Hippocampal formation (tissue), 2 donors: ENCODE measurements around the gene FSCN2.
"Not testable (repeated sequence)": the region's sequence is repeated elsewhere in the genome, so short reads cannot be mapped to it uniquely, and the experiment has no call there.

Source experiments
- DNase-seq, 2 donors: peaks; one replicate each; lab custom pipeline; 2025; lab: John Stamatoyannopoulos, UW

Gene FSCN2

DNA sequence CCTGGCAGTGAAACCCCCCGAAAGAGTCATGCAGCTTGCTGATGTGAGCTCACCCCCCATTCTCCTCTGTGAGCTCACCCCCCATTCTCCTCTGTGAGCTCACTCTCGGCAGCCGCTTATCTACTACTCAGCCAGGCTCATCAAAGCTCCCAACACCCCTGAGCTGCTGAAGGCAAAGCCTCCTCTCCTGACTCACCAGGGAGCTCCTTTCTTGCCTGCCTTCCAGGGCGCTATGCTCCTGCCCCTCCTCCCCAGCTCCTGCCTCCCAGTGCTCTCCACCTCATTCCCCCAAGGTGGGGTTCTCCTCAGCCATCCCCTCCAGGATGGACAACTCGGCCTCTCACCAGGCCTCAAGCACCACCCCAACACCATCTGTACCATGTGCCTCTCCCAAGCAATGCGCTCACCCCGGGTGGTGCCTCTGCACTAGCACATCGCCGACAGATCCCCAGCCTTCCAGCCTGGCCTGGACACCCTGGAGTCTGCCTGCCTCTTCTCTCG lies 51.7 kb downstream of the FSCN2 start:
- no peak for DNase-seq

DNA sequence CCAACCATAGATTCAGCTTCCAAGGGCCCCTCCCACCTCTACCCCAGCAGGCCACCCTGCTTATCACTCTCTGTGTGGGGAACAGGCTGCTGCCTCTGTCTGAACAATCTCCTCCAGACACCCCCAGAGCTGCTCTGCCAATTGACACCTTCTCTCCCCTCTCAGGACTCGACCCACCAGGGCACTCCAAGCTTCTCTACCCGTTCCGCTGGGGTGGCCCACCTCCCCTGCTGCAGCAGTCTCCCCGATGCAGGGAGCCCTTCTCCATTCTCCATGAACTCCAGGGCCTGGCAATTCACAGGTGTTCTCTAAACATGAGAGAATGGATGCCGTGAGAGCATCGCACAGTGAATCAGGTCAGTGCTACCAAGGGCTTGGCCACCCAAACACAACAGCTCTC lies 52.3 kb downstream of the FSCN2 start:
- no peak for DNase-seq

DNA sequence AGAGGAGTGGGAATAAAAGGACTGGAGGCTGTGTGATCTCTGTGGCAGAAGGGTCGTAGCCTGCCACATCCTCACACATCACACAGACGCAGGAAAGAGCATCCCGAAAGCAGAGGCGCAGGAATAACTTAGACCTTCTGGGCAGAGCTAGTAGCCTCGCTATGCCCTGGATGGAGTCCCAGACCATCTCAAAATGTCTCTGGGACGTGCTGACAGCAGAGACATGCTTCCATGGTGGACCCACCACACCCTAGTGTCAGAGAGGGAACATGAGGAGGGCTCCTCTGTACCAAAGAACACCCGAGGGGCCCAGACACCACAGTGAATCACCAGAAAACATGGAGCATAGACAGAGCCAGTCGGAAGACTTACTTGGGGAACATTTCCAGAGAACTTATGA lies 53.6 kb downstream of the FSCN2 start:
- DNase-seq, result no peak

DNA sequence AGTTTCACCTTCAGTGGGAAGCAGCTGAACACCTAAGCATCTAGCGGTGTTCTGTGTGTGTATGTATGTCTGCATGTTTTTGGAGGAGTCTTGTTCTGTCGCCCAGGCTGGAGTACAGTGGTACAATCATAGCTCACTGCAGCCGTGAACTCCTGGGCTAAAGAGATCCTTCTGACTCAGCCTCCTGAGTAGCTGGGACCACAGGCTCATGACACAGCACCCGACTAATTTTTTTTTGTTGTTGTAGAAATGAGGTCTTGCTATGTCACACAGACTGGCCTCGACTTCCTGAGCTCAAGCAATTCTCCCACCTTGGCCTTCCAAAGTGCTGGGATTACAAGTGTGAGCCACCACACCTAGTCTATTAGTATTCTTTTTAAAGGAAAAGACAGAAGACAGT lies 54.2 kb downstream of the FSCN2 start:
- no peak for DNase-seq

DNA sequence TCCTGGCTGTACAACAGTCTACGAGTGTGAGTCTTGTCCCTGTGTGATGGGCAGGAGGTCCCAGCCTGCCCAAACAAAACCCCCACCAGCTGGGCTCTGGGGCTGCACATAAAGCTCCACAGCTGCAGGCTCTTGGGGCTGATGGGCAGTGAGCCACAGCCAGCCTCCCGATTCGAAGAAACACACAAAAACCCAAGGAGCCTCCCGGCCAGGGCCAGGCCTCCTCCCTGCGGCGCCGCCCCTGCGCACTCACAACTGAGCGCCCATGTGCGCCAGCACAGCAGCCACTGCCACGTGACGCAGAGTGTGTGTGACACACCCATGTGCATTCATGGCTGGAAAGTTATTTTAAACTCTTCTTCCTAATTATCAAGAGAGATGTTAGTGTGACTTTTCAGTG lies 54.6 kb downstream of the FSCN2 start:
- no peak for DNase-seq

DNA sequence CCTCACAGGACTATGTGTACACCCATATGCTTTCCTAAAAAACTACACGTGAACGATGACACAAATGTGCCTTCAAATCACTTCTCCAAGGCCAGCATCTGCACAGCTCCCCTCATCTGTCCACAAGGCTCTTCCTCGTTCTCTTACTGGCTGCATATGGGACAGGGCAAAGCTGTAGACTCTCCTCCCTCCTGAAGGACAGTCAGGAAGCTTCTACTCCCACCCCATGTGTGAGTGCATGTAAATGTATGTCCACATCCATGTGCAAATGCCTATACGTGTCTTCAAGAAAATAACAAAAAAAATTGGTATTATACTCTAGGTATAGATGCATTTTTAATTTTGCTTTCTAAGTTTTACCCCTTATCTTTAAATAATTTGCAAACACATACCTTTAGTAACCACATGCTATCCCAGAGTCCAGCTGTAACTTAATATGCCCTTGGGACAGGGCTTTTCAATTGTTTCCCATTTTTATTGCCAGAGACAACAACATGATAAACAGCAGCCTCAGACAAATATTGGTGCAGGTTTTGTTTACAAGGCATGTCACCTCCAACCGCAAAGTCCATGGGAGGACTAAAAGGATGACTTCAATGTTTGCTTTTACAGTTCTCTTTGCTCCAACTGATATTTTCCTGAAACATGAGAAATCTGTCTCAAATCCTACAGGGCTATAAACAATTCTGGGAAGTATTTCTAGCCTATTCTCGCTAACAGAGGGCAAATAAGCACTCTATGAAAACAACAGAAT lies 55.6 kb downstream of the FSCN2 start:
- no peak for DNase-seq

DNA sequence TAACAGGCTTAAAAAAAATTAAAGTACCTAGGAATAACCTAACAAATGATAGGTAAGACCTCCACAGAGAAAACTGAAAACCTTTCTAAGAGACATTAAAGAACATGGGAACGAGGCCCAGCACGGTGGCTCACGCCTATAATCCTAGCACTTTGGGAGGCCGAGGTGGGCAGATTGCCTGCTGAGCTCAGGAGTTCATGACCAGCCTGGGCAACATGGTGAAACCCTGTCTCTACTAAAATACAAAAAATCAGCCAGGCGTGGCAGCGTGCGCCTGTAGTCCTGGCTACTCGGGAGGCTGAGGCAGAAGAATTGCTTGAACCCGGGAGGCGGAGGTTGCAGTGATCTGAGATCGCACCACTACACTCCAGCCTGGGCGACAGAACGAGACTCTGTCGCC lies 56.6 kb downstream of the FSCN2 start:
- DNase-seq, result not testable (repeated sequence)

DNA sequence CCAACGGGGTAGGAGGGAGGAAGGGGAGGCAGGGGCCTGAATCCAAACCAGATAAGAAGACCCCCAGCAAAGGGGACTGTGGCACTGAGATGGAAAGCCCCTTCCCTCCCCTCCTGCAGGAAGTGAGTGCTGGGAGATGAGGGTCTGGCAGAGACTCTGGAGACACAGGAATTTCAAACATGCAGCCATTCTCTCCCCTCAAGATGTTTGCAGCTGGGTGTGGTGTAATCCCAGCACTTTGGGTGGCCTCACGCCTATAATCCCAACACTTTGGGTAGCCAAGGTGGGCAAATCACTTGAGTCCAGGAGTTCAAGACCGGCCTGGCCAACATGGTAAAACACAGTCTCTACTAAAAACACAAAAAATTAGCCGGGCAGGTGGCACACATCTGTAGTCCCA lies 57.9 kb downstream of the FSCN2 start:
- DNase-seq, result no peak
